Cardiac fibroblast (primary cell): Measurements from ENCODE around the gene PXT1.
A peak's percentile ranks its signal among the peaks of the same experiment; 100 is the strongest.

Experiments used
- DNase-seq, 2 donors: peaks; one replicate each; pipeline versions ENCODE4 v3.0.0 to v3.0.0-alpha.2; 2010; ENCODE audit warnings: low read depth in 2 of 2
- H3K4me3 ChIP-seq, 2 donors: replicated peaks in 1 of 2; 1 replicate in 1 of 2; 2 replicates in 1 of 2; pipeline ENCODE4 v1.5.1; 2011; ENCODE audit warnings: low read depth in 2 of 2, low read length in 2 of 2, mild to moderate bottlenecking in 2 of 2, moderate library complexity in 1 of 2
- CTCF ChIP-seq: IDR thresholded peaks from one replicate; pipeline ENCODE4 v1.5.1; 2011; ENCODE audit warnings: low read depth, mild to moderate bottlenecking, low read length, inconsistent platforms

The PXT1 gene

GRCh38 chr6:36442671-36443470 lies at the start of gene PXT1, which contains the start of gene KCTD20:
TSS of gene PXT1 (minus strand) at chr6:36442854. CDS start at chr6:36426082, 16,772 bp downstream.
TSS of gene KCTD20 (plus strand) at chr6:36443000. CDS start at chr6:36470098, 27,098 bp downstream.
- H3K4me3 ChIP-seq: peak within 1 kb of the TSS; percentile 88 to 92
- TF ChIP-seq CTCF: no peak
- DNase-seq: peak; percentile 82 to 95

- DNase-seq: no peak
- no peak overlapping the region for H3K4me3 ChIP-seq
- no peak for TF ChIP-seq CTCF
Observed at GRCh38 chr6:36492092-36492491, 49.4 kb upstream of the PXT1 start.

- no peak overlapping the region for H3K4me3 ChIP-seq
- peak in 1 of 2 donors; percentile 12 for DNase-seq
- no peak for TF ChIP-seq CTCF
Observed at GRCh38 chr6:36491378-36491965, 48.8 kb upstream of the PXT1 start.

GRCh38 chr6:36489426-36489825 lies 46.8 kb upstream of the PXT1 start:
- DNase-seq: no peak
- no peak for TF ChIP-seq CTCF
- no peak overlapping the region for H3K4me3 ChIP-seq

- no peak overlapping the region for H3K4me3 ChIP-seq
- TF ChIP-seq CTCF: no peak
- DNase-seq: no peak
Observed at GRCh38 chr6:36488221-36488620, 45.6 kb upstream of the PXT1 start.

- H3K4me3 ChIP-seq: no peak overlapping the region
- no peak for TF ChIP-seq CTCF
- DNase-seq: no peak
Observed at GRCh38 chr6:36487698-36488097, 45.0 kb upstream of the PXT1 start.
